GM12875 (cell line): ENCODE measurements around the gene PDCL3.
A peak's percentile ranks its signal among the peaks of the same experiment; 100 is the strongest.

Experiments
- H3K4me3 ChIP-seq: one replicate; pipeline ENCODE4 v1.5.1; 2011; ENCODE audit warnings: low read depth, low read length, control low read depth
- TF ChIP-seq, protein P1 (sequence below): IDR thresholded peaks from 2 replicates; pipeline ENCODE4 v1.5.1; 2011; ENCODE audit warnings: low read depth, mild to moderate bottlenecking, control low read depth, inconsistent platforms, low read length, moderate library complexity, borderline replicate concordance; ENCODE audit not compliant: insufficient read depth

Gene PDCL3

DNA sequence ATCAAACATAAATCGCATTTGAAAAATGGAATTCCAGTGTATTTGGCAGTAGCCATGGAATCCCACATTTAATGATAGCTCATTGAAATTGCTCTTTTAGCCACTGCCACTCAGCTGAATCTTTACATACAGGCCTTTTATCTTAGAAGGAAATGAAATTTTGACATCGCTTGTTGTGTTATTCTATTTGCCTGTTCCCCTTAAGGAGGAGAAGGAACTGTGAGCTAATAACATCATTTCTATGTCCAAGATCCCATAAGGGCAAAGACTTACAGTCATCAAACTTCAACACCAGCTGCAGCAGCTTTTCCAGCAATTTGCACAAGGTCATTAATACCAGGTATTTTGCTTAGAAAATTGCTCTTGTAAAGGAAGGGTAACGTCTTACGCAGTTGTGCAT is 6.0 kb upstream of the PDCL3 start:
- TF ChIP-seq, protein P1, sequence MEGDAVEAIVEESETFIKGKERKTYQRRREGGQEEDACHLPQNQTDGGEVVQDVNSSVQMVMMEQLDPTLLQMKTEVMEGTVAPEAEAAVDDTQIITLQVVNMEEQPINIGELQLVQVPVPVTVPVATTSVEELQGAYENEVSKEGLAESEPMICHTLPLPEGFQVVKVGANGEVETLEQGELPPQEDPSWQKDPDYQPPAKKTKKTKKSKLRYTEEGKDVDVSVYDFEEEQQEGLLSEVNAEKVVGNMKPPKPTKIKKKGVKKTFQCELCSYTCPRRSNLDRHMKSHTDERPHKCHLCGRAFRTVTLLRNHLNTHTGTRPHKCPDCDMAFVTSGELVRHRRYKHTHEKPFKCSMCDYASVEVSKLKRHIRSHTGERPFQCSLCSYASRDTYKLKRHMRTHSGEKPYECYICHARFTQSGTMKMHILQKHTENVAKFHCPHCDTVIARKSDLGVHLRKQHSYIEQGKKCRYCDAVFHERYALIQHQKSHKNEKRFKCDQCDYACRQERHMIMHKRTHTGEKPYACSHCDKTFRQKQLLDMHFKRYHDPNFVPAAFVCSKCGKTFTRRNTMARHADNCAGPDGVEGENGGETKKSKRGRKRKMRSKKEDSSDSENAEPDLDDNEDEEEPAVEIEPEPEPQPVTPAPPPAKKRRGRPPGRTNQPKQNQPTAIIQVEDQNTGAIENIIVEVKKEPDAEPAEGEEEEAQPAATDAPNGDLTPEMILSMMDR: no peak
- H3K4me3 ChIP-seq: no peak overlapping the region

DNA sequence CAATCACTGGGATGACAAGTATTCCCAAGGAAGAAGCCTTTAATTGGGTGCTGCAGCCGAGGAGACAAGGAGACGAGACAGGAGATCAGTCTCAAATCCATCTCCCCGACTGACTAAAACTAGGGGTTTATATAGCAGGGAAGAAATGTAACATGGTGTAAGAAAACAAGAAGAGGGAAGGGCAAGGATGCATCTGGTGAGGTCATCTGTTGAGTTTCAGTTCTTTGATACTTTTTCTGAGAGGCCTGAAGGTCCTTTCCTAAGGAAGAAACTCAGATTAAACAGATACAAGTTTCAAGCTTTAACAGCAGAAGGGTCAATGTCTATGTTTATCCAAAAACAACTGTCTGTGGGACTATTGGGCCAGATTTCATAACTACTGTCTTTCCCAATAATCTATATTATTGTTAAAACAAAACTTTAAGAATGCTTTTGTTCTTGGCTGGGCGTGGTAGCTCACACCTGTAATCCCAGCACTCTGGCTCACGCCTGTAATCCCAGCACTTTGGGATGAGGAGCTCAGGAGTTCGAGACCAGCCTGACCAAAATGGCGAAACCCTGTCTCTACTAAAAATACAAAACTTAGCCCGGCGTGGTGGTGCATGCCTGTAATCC is 2.5 kb upstream of the PDCL3 start:
- no peak overlapping the region for H3K4me3 ChIP-seq
- TF ChIP-seq, protein P1: no peak

DNA sequence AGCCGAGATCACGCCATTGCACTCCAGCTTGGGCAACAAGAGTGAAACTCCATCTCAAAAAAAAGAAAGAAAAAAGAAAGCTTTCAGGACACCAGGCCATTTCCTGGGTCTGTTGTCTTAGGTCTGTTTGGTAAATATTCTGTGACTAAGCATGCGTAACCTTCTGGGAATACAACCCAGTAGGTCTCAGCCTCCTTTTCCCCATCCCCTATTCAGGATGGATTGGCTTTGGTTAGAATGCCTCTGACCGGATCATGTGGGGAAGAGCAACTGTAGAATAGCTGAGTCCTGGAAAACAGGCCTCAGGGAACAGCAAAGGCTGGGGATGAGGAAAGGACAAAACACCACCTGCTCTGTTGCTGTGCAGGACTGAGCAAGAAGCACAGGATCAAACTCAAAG is 1.6 kb upstream of the PDCL3 start:
- TF ChIP-seq, protein P1: no peak
- no peak overlapping the region for H3K4me3 ChIP-seq

DNA sequence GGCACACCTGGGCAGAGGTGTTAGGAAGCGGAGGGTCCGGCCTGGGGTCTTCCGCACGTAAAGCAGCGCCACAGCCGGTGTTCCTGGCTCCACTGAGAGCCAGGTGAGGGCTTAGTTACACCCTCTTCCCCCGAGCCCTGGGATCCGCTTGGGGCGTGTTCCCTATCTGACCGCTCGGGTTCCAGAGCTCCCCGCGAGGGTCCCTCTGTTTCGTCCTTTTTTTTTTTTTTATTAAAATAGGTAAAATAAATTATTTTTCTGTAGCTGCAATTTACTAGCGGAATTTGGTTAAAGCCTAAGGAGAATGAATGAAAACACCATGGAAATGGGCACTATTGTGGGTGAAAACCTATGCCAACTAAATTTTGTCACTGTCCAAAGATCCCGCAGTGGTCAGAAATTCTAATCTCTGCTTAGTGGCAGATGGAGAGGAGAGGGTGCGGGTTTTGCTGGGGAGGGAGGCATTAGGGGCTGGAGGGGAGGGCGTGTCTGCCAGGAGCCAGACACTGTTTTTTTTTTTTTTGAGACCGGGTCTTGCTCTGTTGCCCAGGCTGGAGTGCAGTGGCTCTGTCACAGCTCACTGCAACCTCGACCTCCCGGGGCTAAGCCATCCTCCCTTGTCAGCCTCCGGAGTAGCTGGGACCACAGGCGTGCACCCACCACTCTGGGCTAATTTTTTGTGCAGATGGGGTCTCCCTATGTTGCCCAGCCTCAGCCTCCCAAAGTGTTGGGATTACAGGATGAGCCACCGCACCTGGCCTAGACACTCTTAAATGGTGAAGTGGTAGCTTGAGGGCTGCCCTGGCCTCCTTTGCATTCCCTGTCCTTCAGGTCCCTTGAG is 834 bp downstream of the PDCL3 start:
- TF ChIP-seq, protein P1: no peak
- H3K4me3 ChIP-seq: peak overlapping the region; percentile 94

DNA sequence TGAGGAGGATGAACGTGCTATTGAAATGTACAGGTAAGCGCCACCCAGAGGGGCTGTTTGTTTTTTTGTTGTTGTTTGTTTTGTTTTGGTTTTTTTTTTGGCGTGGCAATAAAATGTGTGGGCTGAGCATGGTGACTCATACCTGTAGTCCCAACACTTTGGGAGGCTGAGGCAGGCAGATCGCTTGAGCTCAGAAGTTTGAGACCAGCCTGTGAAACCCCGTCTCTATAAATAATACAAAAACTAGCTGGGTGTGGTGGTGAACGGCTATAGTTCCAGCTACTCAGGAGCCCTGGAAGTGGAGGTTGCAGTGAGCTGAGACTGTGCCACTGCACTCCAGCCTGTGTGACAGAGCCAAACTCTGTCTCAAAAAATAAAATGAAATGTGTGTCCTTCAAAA is 6.2 kb downstream of the PDCL3 start:
- H3K4me3 ChIP-seq: no peak overlapping the region
- TF ChIP-seq, protein P1: no peak

DNA sequence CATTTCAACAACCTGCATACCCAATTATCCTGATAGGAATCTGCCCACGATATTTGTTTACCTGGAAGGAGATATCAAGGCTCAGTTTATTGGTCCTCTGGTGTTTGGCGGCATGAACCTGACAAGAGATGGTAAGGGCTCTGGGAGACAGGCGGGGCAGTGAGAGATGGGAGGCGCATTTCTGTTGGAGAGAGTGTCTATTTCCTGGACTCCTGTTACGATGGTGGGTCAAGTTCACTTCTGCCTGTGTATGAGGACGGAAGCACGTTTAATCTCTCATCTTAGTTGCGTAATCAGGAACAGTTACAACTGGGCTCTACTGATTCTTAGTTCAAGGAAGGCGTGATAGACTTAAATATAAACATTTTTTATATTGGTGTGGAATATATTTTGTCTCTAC is 8.9 kb downstream of the PDCL3 start:
- TF ChIP-seq, protein P1: no peak
- no peak overlapping the region for H3K4me3 ChIP-seq

DNA sequence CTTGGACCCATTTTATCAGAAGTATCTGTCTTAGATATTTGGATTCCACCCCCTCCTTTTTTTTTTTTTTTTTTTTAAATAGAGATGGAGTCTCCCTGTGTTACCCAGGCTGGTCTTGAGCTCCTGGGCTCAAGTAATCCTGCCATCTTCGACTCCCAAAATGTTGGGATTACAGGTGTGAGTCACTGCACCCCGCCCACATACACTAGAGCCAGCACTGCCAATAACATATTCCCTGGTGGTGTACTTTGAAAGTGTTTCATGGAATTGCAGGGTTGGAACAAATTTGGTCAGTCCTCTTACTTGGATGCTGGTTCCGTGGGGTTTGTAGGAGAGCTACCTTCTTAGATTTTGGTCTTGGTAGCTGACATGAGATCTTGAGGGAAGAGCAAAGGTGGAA is 15.0 kb downstream of the PDCL3 start:
- no peak overlapping the region for H3K4me3 ChIP-seq
- TF ChIP-seq, protein P1: no peak
